B cell (primary cell): ENCODE results near the gene MARK4. TPM values are rescaled to one million over a fixed set of nuclear protein-coding genes. Genes with fewer than 3 reads are reported as not detected.

Experiments
- ATAC-seq: fragments of 200-7000 bp; cut with Tn5 transposase; one replicate; pipeline ENCODE4 v1.10.0; 2021; ENCODE audit warnings: low read depth, mild to moderate bottlenecking, moderate number of reproducible peaks, moderate library complexity
- CTCF ChIA-PET: fragments of 350-600 bp; sonication (Branson Sonifier 250); formaldehyde crosslinking; loops from one replicate; lab custom pipeline; 2021; ENCODE audit warnings: antibody characterized with exemption, inconsistent platforms; lab: Charles Lee
- POLR2A ChIA-PET: fragments of 350-600 bp; sonication (Branson Sonifier 250); formaldehyde crosslinking; loops from one replicate; lab custom pipeline; 2021; ENCODE audit warnings: antibody characterized with exemption; lab: Charles Lee
- DNase-seq: peaks from one replicate; pipeline ENCODE4 v3.0.0; 2013
- H2AFZ ChIP-seq: 2 replicates; pipeline ENCODE4 v1.6.1; 2012; ENCODE audit warnings: mild to moderate bottlenecking, low read depth, low read length; ENCODE audit not compliant: insufficient read depth, poor library complexity, severe bottlenecking
- H3K27ac ChIP-seq, 2 donors: 1 replicate in 1 of 2; 2 replicates in 1 of 2; pipeline ENCODE4 v1.5.1; 2012 to 2013; ENCODE audit warnings: low read length in 2 of 2, mild to moderate bottlenecking in 2 of 2, moderate library complexity in 1 of 2
- H3K27me3 ChIP-seq, 4 experiments: fragments of 200-600 bp in 1 of 4; sonication (generic) in 1 of 4; replicated peaks in 1 of 4; 1 replicate in 2 of 4; 2 replicates in 2 of 4; pipeline versions ENCODE4 v1.6.1 to v1.7.0; 2013 to 2016; ENCODE audit warnings: low read length in 3 of 4, mild to moderate bottlenecking in 2 of 4, mixed read lengths in 1 of 4, moderate library complexity in 1 of 4; ENCODE audit not compliant: insufficient read depth in 4 of 4, control insufficient read depth in 3 of 4; ENCODE audit errors: control extremely low read depth in 1 of 4
- H3K36me3 ChIP-seq, 2 experiments: replicated peaks in 1 of 2; 1 replicate in 1 of 2; 2 replicates in 1 of 2; pipeline versions ENCODE4 v1.6.1 to v1.7.1; 2013; ENCODE audit warnings: low read length in 1 of 2; ENCODE audit not compliant: insufficient read depth in 2 of 2, control insufficient read depth in 1 of 2; ENCODE audit errors: control extremely low read depth in 1 of 2, extremely low read depth in 1 of 2
- H3K4me1 ChIP-seq, 2 donors: fragments of 200-600 bp in 1 of 2; sonication (generic) in 1 of 2; 1 replicate in 1 of 2; 2 replicates in 1 of 2; pipeline versions ENCODE4 v1.5.1 to v1.6.1; 2013 to 2017; ENCODE audit warnings: low read length in 2 of 2; ENCODE audit not compliant: control insufficient read depth in 2 of 2, insufficient read depth in 2 of 2
- H3K4me2 ChIP-seq: replicated peaks from 2 replicates; pipeline ENCODE3; 2012; ENCODE audit warnings: mild to moderate bottlenecking, low read depth, low read length; ENCODE audit not compliant: poor library complexity, severe bottlenecking
- H3K4me3 ChIP-seq, 5 experiments: fragments of 200-600 bp in 1 of 5; sonication (generic) in 1 of 5; 1 replicate in 3 of 5; 2 replicates in 2 of 5; pipeline versions ENCODE4 v1.5.1 to v1.7.0; 2011 to 2016; ENCODE audit warnings: low read length in 4 of 5, mild to moderate bottlenecking in 4 of 5, low read depth in 2 of 5, control low read depth in 1 of 5, moderate library complexity in 1 of 5; ENCODE audit not compliant: insufficient read depth in 1 of 5; ENCODE audit errors: control extremely low read depth in 1 of 5, extremely low read depth in 1 of 5
- H3K79me2 ChIP-seq: fragments of 200-600 bp; sonication (generic); one replicate; pipeline ENCODE4 v1.6.0; 2016; ENCODE audit warnings: low read length; ENCODE audit not compliant: control insufficient read depth, insufficient read depth
- H3K9ac ChIP-seq: fragments of 200-600 bp; sonication (generic); 2 replicates; pipeline ENCODE4 v1.6.1; 2017; ENCODE audit warnings: mild to moderate bottlenecking, low read length, moderate library complexity
- H3K9me3 ChIP-seq, 3 donors: one replicate each; pipeline versions ENCODE4 v1.6.1 to v1.7.1; 2013; ENCODE audit warnings: low read length in 2 of 3; ENCODE audit not compliant: control insufficient read depth in 2 of 3, insufficient read depth in 1 of 3; ENCODE audit errors: control extremely low read depth in 1 of 3
- H4K20me1 ChIP-seq: 2 replicates; pipeline ENCODE4 v1.6.0; 2012; ENCODE audit warnings: mild to moderate bottlenecking, low read length; ENCODE audit not compliant: insufficient read depth, control insufficient read depth, poor library complexity, severe bottlenecking
- H3K27ac Mint-ChIP-seq: one replicate; pipeline ENCODE4 v1.8.0; 2021; ENCODE audit warnings: mixed read lengths
- H3K27me3 Mint-ChIP-seq: one replicate; pipeline ENCODE4 v1.8.0; 2021; ENCODE audit warnings: mixed read lengths
- H3K4me1 Mint-ChIP-seq: one replicate; pipeline ENCODE4 v1.8.0; 2021; ENCODE audit warnings: mixed read lengths
- H3K4me3 Mint-ChIP-seq: one replicate; pipeline ENCODE4 v1.8.0; 2021; ENCODE audit warnings: mixed read lengths
- H3K9me3 Mint-ChIP-seq: one replicate; pipeline ENCODE4 v1.8.0; 2022; ENCODE audit warnings: mixed read lengths; ENCODE audit not compliant: insufficient read depth
- EZH2 ChIP-seq: IDR thresholded peaks from 2 replicates; pipeline ENCODE4 v1.6.1; 2012; ENCODE audit warnings: borderline replicate concordance, low read depth, mild to moderate bottlenecking, moderate library complexity, low read length; ENCODE audit not compliant: insufficient read depth, poor library complexity, severe bottlenecking
- WGBS: methylation state at CpG from one replicate; pipeline ENCODE4 v1.1.5; 2013; ENCODE audit warnings: missing lambda C conversion rate; ENCODE audit not compliant: insufficient coverage; 5-methylcytosine and 5-hydroxymethylcytosine counted together
- intact Hi-C: fragments of 100-400 bp; cut with micrococcal nuclease; formaldehyde crosslinking; loops from one replicate; pipeline ENCODE4 v1.10.0; 2022
- polyA plus RNA-seq: library from polyadenylated mRNA; depleted of rRNA; stranded (reverse); fragments of >200 nt; gene quantifications from 2 replicates; pipeline ENCODE4 v1.2.3, GENCODE V29; 2012
- total RNA-seq, 2 donors: library from RNA; stranded (reverse); fragments of 120-200 nt in 1 of 2; gene quantifications; 1 replicate in 1 of 2; 2 replicates in 1 of 2; pipeline versions ENCODE4 v1.2.3 to v1.2.4, GENCODE V29; 2013 to 2022
- TF ChIP-seq, protein P1 (sequence below): fragments of 200-600 bp; IDR thresholded peaks from one replicate; pipeline ENCODE4 v1.8.0; 2022; ENCODE audit warnings: antibody characterized with exemption, mild to moderate bottlenecking

The MARK4 gene
- total and polyA plus RNA-seq, 2 donors (not counting 1 experiment from before 2014, with no cell fraction given): 13.5 to 36.2 TPM

DNA sequence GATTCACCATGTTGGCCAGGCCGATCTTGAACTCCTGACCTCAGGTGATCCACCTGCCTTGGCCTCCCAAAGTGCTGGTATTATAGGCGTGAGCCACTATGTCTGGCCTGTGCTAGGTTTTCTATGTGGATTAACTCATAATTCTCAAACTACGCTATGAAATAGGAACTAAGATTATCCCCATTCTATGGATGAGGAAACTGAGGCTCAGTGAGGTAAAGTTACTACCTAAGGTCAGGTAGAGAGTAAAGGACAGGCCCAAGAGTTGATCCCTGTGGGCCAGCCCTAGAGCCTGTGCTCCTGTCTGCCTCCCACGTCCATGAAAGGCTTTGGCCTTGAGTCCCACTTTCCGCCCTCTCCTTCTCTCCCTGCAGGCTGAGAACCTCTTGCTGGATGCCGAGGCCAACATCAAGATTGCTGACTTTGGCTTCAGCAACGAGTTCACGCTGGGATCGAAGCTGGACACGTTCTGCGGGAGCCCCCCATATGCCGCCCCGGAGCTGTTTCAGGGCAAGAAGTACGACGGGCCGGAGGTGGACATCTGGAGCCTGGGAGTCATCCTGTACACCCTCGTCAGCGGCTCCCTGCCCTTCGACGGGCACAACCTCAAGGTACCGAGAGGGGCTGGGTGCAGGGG is 20.1 kb downstream of the MARK4 start:
- no peak for ATAC-seq
- Histone ChIP-seq H3K9me3 (no peaks in the 10 kb centered on the region), H3K27ac (no peak overlapping the region), H3K4me2 (no peak overlapping the region), H2AFZ (no peak overlapping the region), H3K4me3 (no peak overlapping the region), H3K9ac (no peak overlapping the region), H3K36me3 (peaks cover 0 to 18% of the 10 kb centered on the region in 2 experiments), H3K27me3 (no peaks in the 10 kb centered on the region), H3K79me2 (no peaks in the 10 kb centered on the region), H3K4me1 (no peaks in the 10 kb centered on the region), H4K20me1 (no peaks in the 10 kb centered on the region)
- POLR2A ChIA-PET: no interaction called here
- 96% methylated on average over 15 of the region's 21 CpGs for WGBS
- H3K4me1 Mint-ChIP-seq: no peaks in the 10 kb centered on the region
- TF ChIP-seq, protein P1, sequence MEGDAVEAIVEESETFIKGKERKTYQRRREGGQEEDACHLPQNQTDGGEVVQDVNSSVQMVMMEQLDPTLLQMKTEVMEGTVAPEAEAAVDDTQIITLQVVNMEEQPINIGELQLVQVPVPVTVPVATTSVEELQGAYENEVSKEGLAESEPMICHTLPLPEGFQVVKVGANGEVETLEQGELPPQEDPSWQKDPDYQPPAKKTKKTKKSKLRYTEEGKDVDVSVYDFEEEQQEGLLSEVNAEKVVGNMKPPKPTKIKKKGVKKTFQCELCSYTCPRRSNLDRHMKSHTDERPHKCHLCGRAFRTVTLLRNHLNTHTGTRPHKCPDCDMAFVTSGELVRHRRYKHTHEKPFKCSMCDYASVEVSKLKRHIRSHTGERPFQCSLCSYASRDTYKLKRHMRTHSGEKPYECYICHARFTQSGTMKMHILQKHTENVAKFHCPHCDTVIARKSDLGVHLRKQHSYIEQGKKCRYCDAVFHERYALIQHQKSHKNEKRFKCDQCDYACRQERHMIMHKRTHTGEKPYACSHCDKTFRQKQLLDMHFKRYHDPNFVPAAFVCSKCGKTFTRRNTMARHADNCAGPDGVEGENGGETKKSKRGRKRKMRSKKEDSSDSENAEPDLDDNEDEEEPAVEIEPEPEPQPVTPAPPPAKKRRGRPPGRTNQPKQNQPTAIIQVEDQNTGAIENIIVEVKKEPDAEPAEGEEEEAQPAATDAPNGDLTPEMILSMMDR: no peak
- no peak for TF ChIP-seq EZH2
- no peak overlapping the region for H3K27ac Mint-ChIP-seq
- DNase-seq: no peak
- H3K27me3 Mint-ChIP-seq: no peaks in the 10 kb centered on the region
- H3K4me3 Mint-ChIP-seq: no peak overlapping the region
- CTCF ChIA-PET: no interaction called here
- H3K9me3 Mint-ChIP-seq: no peaks in the 10 kb centered on the region
- intact Hi-C loops: no loop called here

DNA sequence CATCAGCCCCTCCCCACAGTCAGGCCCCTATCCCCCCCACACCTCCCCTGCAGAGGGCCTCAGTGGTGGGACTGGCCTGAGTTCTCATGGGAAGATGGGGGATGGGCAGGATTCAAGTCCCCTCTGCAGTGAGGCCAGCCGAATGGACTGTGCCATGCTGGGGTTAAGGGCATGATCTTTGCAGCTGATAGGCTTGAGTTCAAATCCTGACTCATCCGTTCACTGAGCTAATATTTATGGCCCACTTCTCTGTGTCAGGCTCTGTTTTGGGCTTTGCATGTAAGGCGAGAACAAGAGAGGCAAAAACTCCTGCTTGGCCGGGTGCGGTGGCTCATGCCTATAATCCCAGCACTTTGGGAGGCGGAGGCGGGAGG is 20.7 kb downstream of the MARK4 start:
- Histone ChIP-seq H3K4me1 (no peaks in the 10 kb centered on the region), H3K79me2 (no peaks in the 10 kb centered on the region), H3K9ac (no peak overlapping the region), H3K9me3 (no peaks in the 10 kb centered on the region), H3K36me3 (peaks cover 0 to 18% of the 10 kb centered on the region in 2 experiments), H2AFZ (no peak overlapping the region), H3K4me2 (no peak overlapping the region), H4K20me1 (no peaks in the 10 kb centered on the region), H3K27ac (no peak overlapping the region), H3K4me3 (no peak overlapping the region), H3K27me3 (no peaks in the 10 kb centered on the region)
- Mint-ChIP-seq H3K9me3 (no peaks in the 10 kb centered on the region), H3K4me3 (no peak overlapping the region), H3K4me1 (no peaks in the 10 kb centered on the region), H3K27me3 (no peaks in the 10 kb centered on the region), H3K27ac (no peak overlapping the region)
- TF ChIP-seq EZH2: no peak
- TF ChIP-seq, protein P1: no peak
- ATAC-seq (no peak), DNase-seq (no peak)
- intact Hi-C loops: no loop called here
- POLR2A ChIA-PET: no interaction called here
- WGBS: 84% methylated on average over 7 of the region's 7 CpGs
- CTCF ChIA-PET: no interaction called here
